Measurements from ENCODE around the gene CPD.
"Not testable (repeated sequence)": the region's sequence is repeated elsewhere in the genome, so short reads cannot be mapped to it uniquely, and the experiment has no call there.

GRCh38 chr17:30412008-30412496 is 33.3 kb downstream of the CPD start:
- TF ChIP-seq CTCF (IDR thresholded peaks at IDR 0.05; ENCODE audit: low read depth, low read length, missing input control); RXRA (IDR thresholded peaks at IDR 0.05); TAF1 (conservative IDR thresholded peaks at IDR 0.05); EGR1 (IDR thresholded peaks at IDR 0.05; ENCODE audit: low read depth in 2 of 2); GABPA (IDR thresholded peaks at IDR 0.05 in 1 of 2, conservative IDR thresholded peaks at IDR 0.05 in 1 of 2); RAD21 (IDR thresholded peaks at IDR 0.05); JUND (IDR thresholded peaks at IDR 0.05); HNF4A (conservative IDR thresholded peaks at IDR 0.05); NR2F2 (IDR thresholded peaks at IDR 0.05); YY1 (IDR thresholded peaks at IDR 0.05): not testable (repeated sequence)
- TF ChIP-seq, protein P1, sequence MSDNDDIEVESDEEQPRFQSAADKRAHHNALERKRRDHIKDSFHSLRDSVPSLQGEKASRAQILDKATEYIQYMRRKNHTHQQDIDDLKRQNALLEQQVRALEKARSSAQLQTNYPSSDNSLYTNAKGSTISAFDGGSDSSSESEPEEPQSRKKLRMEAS (IDR thresholded peaks at IDR 0.05): not testable (repeated sequence)
- TF ChIP-seq, protein P2, sequence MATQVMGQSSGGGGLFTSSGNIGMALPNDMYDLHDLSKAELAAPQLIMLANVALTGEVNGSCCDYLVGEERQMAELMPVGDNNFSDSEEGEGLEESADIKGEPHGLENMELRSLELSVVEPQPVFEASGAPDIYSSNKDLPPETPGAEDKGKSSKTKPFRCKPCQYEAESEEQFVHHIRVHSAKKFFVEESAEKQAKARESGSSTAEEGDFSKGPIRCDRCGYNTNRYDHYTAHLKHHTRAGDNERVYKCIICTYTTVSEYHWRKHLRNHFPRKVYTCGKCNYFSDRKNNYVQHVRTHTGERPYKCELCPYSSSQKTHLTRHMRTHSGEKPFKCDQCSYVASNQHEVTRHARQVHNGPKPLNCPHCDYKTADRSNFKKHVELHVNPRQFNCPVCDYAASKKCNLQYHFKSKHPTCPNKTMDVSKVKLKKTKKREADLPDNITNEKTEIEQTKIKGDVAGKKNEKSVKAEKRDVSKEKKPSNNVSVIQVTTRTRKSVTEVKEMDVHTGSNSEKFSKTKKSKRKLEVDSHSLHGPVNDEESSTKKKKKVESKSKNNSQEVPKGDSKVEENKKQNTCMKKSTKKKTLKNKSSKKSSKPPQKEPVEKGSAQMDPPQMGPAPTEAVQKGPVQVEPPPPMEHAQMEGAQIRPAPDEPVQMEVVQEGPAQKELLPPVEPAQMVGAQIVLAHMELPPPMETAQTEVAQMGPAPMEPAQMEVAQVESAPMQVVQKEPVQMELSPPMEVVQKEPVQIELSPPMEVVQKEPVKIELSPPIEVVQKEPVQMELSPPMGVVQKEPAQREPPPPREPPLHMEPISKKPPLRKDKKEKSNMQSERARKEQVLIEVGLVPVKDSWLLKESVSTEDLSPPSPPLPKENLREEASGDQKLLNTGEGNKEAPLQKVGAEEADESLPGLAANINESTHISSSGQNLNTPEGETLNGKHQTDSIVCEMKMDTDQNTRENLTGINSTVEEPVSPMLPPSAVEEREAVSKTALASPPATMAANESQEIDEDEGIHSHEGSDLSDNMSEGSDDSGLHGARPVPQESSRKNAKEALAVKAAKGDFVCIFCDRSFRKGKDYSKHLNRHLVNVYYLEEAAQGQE (IDR thresholded peaks at IDR 0.05): not testable (repeated sequence)
- TF ChIP-seq, protein P3, sequence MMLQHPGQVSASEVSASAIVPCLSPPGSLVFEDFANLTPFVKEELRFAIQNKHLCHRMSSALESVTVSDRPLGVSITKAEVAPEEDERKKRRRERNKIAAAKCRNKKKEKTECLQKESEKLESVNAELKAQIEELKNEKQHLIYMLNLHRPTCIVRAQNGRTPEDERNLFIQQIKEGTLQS (IDR thresholded peaks at IDR 0.05): not testable (repeated sequence)
- TF ChIP-seq, protein P4, sequence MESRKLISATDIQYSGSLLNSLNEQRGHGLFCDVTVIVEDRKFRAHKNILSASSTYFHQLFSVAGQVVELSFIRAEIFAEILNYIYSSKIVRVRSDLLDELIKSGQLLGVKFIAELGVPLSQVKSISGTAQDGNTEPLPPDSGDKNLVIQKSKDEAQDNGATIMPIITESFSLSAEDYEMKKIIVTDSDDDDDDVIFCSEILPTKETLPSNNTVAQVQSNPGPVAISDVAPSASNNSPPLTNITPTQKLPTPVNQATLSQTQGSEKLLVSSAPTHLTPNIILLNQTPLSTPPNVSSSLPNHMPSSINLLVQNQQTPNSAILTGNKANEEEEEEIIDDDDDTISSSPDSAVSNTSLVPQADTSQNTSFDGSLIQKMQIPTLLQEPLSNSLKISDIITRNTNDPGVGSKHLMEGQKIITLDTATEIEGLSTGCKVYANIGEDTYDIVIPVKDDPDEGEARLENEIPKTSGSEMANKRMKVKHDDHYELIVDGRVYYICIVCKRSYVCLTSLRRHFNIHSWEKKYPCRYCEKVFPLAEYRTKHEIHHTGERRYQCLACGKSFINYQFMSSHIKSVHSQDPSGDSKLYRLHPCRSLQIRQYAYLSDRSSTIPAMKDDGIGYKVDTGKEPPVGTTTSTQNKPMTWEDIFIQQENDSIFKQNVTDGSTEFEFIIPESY (IDR thresholded peaks at IDR 0.05): not testable (repeated sequence)
